ENCODE data around the gene RUBCN.
"Not testable (repeated sequence)": the region's sequence is repeated elsewhere in the genome, so short reads cannot be mapped to it uniquely, and the experiment has no call there.

The RUBCN gene

GRCh38 chr3:197686899-197687298, 49.8 kb downstream of the RUBCN start:
- DNase-seq (ENCODE audit: low read depth in 2 of 2, low spot score in 1 of 2): no peak

GRCh38 chr3:197685546-197685945, 51.2 kb downstream of the RUBCN start:
- DNase-seq (ENCODE audit: low read depth in 2 of 2, low spot score in 1 of 2): no peak

GRCh38 chr3:197683191-197683590, 53.5 kb downstream of the RUBCN start:
- DNase-seq (ENCODE audit: low read depth in 2 of 2, low spot score in 1 of 2): no peak

- DNase-seq (ENCODE audit: low read depth in 2 of 2, low spot score in 1 of 2): no peak
These were observed 54.0 kb downstream of the RUBCN start for GRCh38 chr3:197682713-197683112.

GRCh38 chr3:197680955-197681521, 55.7 kb downstream of the RUBCN start:
- DNase-seq (ENCODE audit: low read depth in 2 of 2, low spot score in 1 of 2): no peak

GRCh38 chr3:197675951-197676350, 60.8 kb downstream of the RUBCN start:
- DNase-seq (ENCODE audit: low read depth in 2 of 2, low spot score in 1 of 2): no peak

- DNase-seq (ENCODE audit: low read depth in 2 of 2, low spot score in 1 of 2): no peak
These were observed 61.2 kb downstream of the RUBCN start for GRCh38 chr3:197675563-197675860.

- no peak for DNase-seq (ENCODE audit: low read depth in 2 of 2, low spot score in 1 of 2)
These were observed 61.8 kb downstream of the RUBCN start for GRCh38 chr3:197674741-197675562.

- no peak for DNase-seq (ENCODE audit: low read depth in 2 of 2, low spot score in 1 of 2)
These were observed 63.5 kb downstream of the RUBCN start for GRCh38 chr3:197673170-197673569.

GRCh38 chr3:197670361-197670760, 66.3 kb downstream of the RUBCN start:
- DNase-seq (ENCODE audit: low read depth in 2 of 2, low spot score in 1 of 2): no peak

GRCh38 chr3:197667968-197668367, 68.7 kb downstream of the RUBCN start:
- DNase-seq (ENCODE audit: low read depth in 2 of 2, low spot score in 1 of 2): no peak

- DNase-seq (ENCODE audit: low read depth in 2 of 2, low spot score in 1 of 2): not testable (repeated sequence)
These were observed 69.4 kb downstream of the RUBCN start for GRCh38 chr3:197667293-197667692.

GRCh38 chr3:197666221-197666842, 70.4 kb downstream of the RUBCN start:
- not testable (repeated sequence) for DNase-seq (ENCODE audit: low read depth in 2 of 2, low spot score in 1 of 2)

- not testable (repeated sequence) for DNase-seq (ENCODE audit: low read depth in 2 of 2, low spot score in 1 of 2)
These were observed 71.2 kb downstream of the RUBCN start for GRCh38 chr3:197665549-197665948.

GRCh38 chr3:197665142-197665491, 71.6 kb downstream of the RUBCN start:
- not testable (repeated sequence) for DNase-seq (ENCODE audit: low read depth in 2 of 2, low spot score in 1 of 2)

- not testable (repeated sequence) for DNase-seq (ENCODE audit: low read depth in 2 of 2, low spot score in 1 of 2)
These were observed 72.1 kb downstream of the RUBCN start for GRCh38 chr3:197664414-197665141.

GRCh38 chr3:197663367-197664140, 73.2 kb downstream of the RUBCN start:
- DNase-seq (ENCODE audit: low read depth in 2 of 2, low spot score in 1 of 2): not testable (repeated sequence)

GRCh38 chr3:197662352-197662751, 74.4 kb downstream of the RUBCN start:
- DNase-seq (ENCODE audit: low read depth in 2 of 2, low spot score in 1 of 2): not testable (repeated sequence)

GRCh38 chr3:197661874-197662273, 74.8 kb downstream of the RUBCN start:
- not testable (repeated sequence) for DNase-seq (ENCODE audit: low read depth in 2 of 2, low spot score in 1 of 2)

GRCh38 chr3:197661234-197661834, 75.4 kb downstream of the RUBCN start:
- not testable (repeated sequence) for DNase-seq (ENCODE audit: low read depth in 2 of 2, low spot score in 1 of 2)

- not testable (repeated sequence) for DNase-seq (ENCODE audit: low read depth in 2 of 2, low spot score in 1 of 2)
These were observed 77.0 kb downstream of the RUBCN start for GRCh38 chr3:197659701-197660100.
